CD14-positive monocyte (primary cell): ENCODE measurements around the gene GABARAPL1. TPM values are rescaled to one million over a fixed set of nuclear protein-coding genes. Genes with fewer than 3 reads are reported as not detected.
A peak's percentile ranks its signal among the peaks of the same experiment; 100 is the strongest.

Source experiments
- DNase-seq, 3 donors: peaks; one replicate each; pipeline ENCODE4 v3.0.0-alpha.2; 2011 to 2022
- H2AFZ ChIP-seq: 2 replicates; pipeline ENCODE4 v1.6.0; 2012; ENCODE audit warnings: mild to moderate bottlenecking, low read depth, low read length, inconsistent platforms; ENCODE audit not compliant: insufficient read depth, poor library complexity, severe bottlenecking
- H3K27ac ChIP-seq, 2 donors: 1 replicate in 1 of 2; 2 replicates in 1 of 2; pipeline ENCODE4 v1.5.1; 2012 to 2013; ENCODE audit warnings: low read length in 2 of 2, control low read depth in 1 of 2, inconsistent platforms in 1 of 2, low read depth in 1 of 2, mild to moderate bottlenecking in 1 of 2
- H3K27me3 ChIP-seq, 2 donors: one replicate each; pipeline versions ENCODE4 v1.6.0 to v1.6.1; 2011 to 2013; ENCODE audit warnings: low read length in 2 of 2; ENCODE audit not compliant: control insufficient read depth in 2 of 2, insufficient read depth in 2 of 2
- H3K36me3 ChIP-seq, 2 donors: replicated peaks in 1 of 2; 1 replicate in 1 of 2; 2 replicates in 1 of 2; pipeline versions ENCODE4 v1.5.1 to v1.6.1; 2012 to 2013; ENCODE audit warnings: low read length in 2 of 2, control low read depth in 1 of 2, inconsistent platforms in 1 of 2, mild to moderate bottlenecking in 1 of 2; ENCODE audit not compliant: insufficient read depth in 2 of 2, control insufficient read depth in 1 of 2
- H3K4me1 ChIP-seq, 2 donors: 1 replicate in 1 of 2; 2 replicates in 1 of 2; pipeline versions ENCODE4 v1.5.1 to v1.6.1; 2012 to 2013; ENCODE audit warnings: low read length in 2 of 2, control low read depth in 1 of 2, inconsistent platforms in 1 of 2, mild to moderate bottlenecking in 1 of 2, moderate library complexity in 1 of 2; ENCODE audit not compliant: insufficient read depth in 2 of 2, control insufficient read depth in 1 of 2
- H3K4me2 ChIP-seq: replicated peaks from 2 replicates; pipeline ENCODE3; 2012; ENCODE audit warnings: low read length, moderate library complexity, mild to moderate bottlenecking; ENCODE audit not compliant: poor library complexity, severe bottlenecking; ENCODE audit errors: extremely low read depth
- H3K4me3 ChIP-seq, 3 experiments: fragments of 200-600 bp in 1 of 3; sonication (generic) in 1 of 3; replicated peaks in 1 of 3; 1 replicate in 2 of 3; 2 replicates in 1 of 3; pipeline ENCODE4 v1.5.1; 2011 to 2013; ENCODE audit warnings: low read length in 3 of 3, mild to moderate bottlenecking in 3 of 3, control low read depth in 2 of 3, low read depth in 2 of 3, inconsistent platforms in 1 of 3, moderate library complexity in 1 of 3
- H3K79me2 ChIP-seq: 2 replicates; pipeline ENCODE4 v1.6.0; 2012; ENCODE audit warnings: mild to moderate bottlenecking, control low read depth, inconsistent platforms, low read length, moderate library complexity; ENCODE audit not compliant: insufficient read depth
- H3K9ac ChIP-seq: 2 replicates; pipeline ENCODE4 v1.6.0; 2017; ENCODE audit warnings: low read length, mild to moderate bottlenecking; ENCODE audit not compliant: insufficient read depth, poor library complexity, severe bottlenecking
- H3K9me3 ChIP-seq, 2 donors: replicated peaks in 1 of 2; 1 replicate in 1 of 2; 2 replicates in 1 of 2; pipeline versions ENCODE4 v1.5.1 to v1.6.1; 2012 to 2013; ENCODE audit warnings: low read length in 2 of 2, control low read depth in 1 of 2; ENCODE audit not compliant: control insufficient read depth in 1 of 2, insufficient read depth in 1 of 2
- H4K20me1 ChIP-seq: 2 replicates; pipeline ENCODE4 v1.6.0; 2012; ENCODE audit warnings: mild to moderate bottlenecking, low read length, control low read depth, moderate library complexity; ENCODE audit not compliant: insufficient read depth
- H3K27ac Mint-ChIP-seq, 7 donors: one replicate each; pipeline ENCODE4 v1.8.0; 2020; ENCODE audit warnings: mild to moderate bottlenecking in 7 of 7, mixed read lengths in 7 of 7, moderate library complexity in 6 of 7, inconsistent platforms in 2 of 7
- H3K27me3 Mint-ChIP-seq, 3 donors: one replicate each; pipeline ENCODE4 v1.8.0; 2021 to 2022; ENCODE audit warnings: low read depth in 3 of 3, mild to moderate bottlenecking in 3 of 3, mixed read lengths in 3 of 3, moderate library complexity in 3 of 3, inconsistent platforms in 1 of 3
- H3K36me3 Mint-ChIP-seq, 2 donors: one replicate each; pipeline ENCODE4 v1.8.0; 2020; ENCODE audit warnings: mixed read lengths in 2 of 2, inconsistent platforms in 1 of 2, mild to moderate bottlenecking in 1 of 2
- H3K4me1 Mint-ChIP-seq: one replicate; pipeline ENCODE4 v1.8.0; 2020; ENCODE audit warnings: mild to moderate bottlenecking, mixed read lengths
- H3K4me3 Mint-ChIP-seq, 2 donors: one replicate each; pipeline ENCODE4 v1.8.0; 2020; ENCODE audit warnings: mild to moderate bottlenecking in 2 of 2, mixed read lengths in 2 of 2, moderate library complexity in 1 of 2
- H3K9me3 Mint-ChIP-seq, 7 donors: one replicate each; pipeline ENCODE4 v1.8.0; 2020 to 2022; ENCODE audit warnings: mixed read lengths in 7 of 7, mild to moderate bottlenecking in 6 of 7, moderate library complexity in 6 of 7, inconsistent platforms in 2 of 7
- CTCF ChIP-seq: fragments of 200-600 bp; IDR thresholded peaks from one replicate; pipeline ENCODE4 v1.8.0; 2022; ENCODE audit warnings: antibody characterized with exemption, mild to moderate bottlenecking
- WGBS: methylation state at CpG from one replicate; pipeline ENCODE4 v1.1.5; 2013; ENCODE audit warnings: missing lambda C conversion rate; ENCODE audit not compliant: insufficient coverage; 5-methylcytosine and 5-hydroxymethylcytosine counted together
- intact Hi-C, 2 donors: fragments of 100-400 bp; cut with micrococcal nuclease; formaldehyde crosslinking; loops; one replicate each; pipeline versions ENCODE4 v1.15.0 to v1.15.1; 2023
- polyA plus RNA-seq, 3 donors: library from polyadenylated mRNA; depleted of rRNA in 1 of 3; unstranded in 2 of 3; stranded (reverse) in 1 of 3; fragments of 300-500 nt in 2 of 3; fragments of >200 nt in 1 of 3; fragmentation: Illumina TruSeq in 2 of 3; gene quantifications; 1 replicate in 2 of 3; 2 replicates in 1 of 3; pipeline ENCODE4 v1.2.3, GENCODE V29; 2012 to 2021

GABARAPL1 gene
- polyA plus RNA-seq, 3 donors = 13.1 to 291 (median 15.5) TPM

GRCh38 chr12:10165421-10165820 lies 47.3 kb upstream of the GABARAPL1 start:
- Histone ChIP-seq H3K27ac (no peak overlapping the region), H2AFZ (no peak overlapping the region), H4K20me1 (no peaks in the 10 kb centered on the region), H3K4me2 (no peak overlapping the region), H3K27me3 (no peaks in the 10 kb centered on the region), H3K79me2 (no peaks in the 10 kb centered on the region), H3K4me3 (no peak overlapping the region), H3K9me3 (no peaks in the 10 kb centered on the region), H3K36me3 (no peaks in the 10 kb centered on the region), H3K9ac (no peak overlapping the region), H3K4me1 (peaks cover 49 to 57% of the 10 kb centered on the region in 2 donors)
- H3K9me3 Mint-ChIP-seq = peaks cover 0 to 1% (median 0%) of the 10 kb centered on the region in 7 donors
- H3K27me3 Mint-ChIP-seq = no peaks in the 10 kb centered on the region
- H3K27ac Mint-ChIP-seq = peak overlapping the region in 2 of 7 donors; percentile 10 to 53
- no CpG with 5 or more reads among the region's 1 CpG for WGBS
- intact Hi-C loops = no loop called here
- peaks cover 53% of the 10 kb centered on the region for H3K4me1 Mint-ChIP-seq
- DNase-seq = no peak
- no peak for TF ChIP-seq CTCF
- no peak overlapping the region for H3K4me3 Mint-ChIP-seq
- H3K36me3 Mint-ChIP-seq = no peaks in the 10 kb centered on the region

GRCh38 chr12:10167599-10167998 lies 45.1 kb upstream of the GABARAPL1 start:
- no CpG with 5 or more reads among the region's 5 CpGs for WGBS
- Mint-ChIP-seq H3K27me3 (no peaks in the 10 kb centered on the region), H3K36me3 (no peaks in the 10 kb centered on the region), H3K27ac (peak overlapping the region; percentile 92 to 96 (median 95)), H3K4me3 (no peak overlapping the region), H3K9me3 (peaks cover 0 to 2% (median 0%) of the 10 kb centered on the region in 7 donors), H3K4me1 (peaks cover 54% of the 10 kb centered on the region)
- Histone ChIP-seq H3K4me1 (peaks cover 55 to 59% of the 10 kb centered on the region in 2 donors), H3K36me3 (no peaks in the 10 kb centered on the region), H3K4me2 (peak overlapping the region; percentile 36), H3K27me3 (no peaks in the 10 kb centered on the region), H4K20me1 (no peaks in the 10 kb centered on the region), H2AFZ (no peak overlapping the region), H3K9ac (no peak overlapping the region), H3K27ac (peak overlapping the region; percentile 79 to 93), H3K4me3 (no peak overlapping the region), H3K79me2 (no peaks in the 10 kb centered on the region), H3K9me3 (no peaks in the 10 kb centered on the region)
- DNase-seq = peak; percentile 93 to 97 (median 96)
- intact Hi-C loops = no loop called here
- TF ChIP-seq CTCF = no peak
